Ascending aorta (tissue), 2 donors: Measurements from ENCODE around the gene TIMP3. TPM values are rescaled to one million over a fixed set of nuclear protein-coding genes. Genes with fewer than 3 reads are reported as not detected.

Experiments
- DNase-seq, 2 donors: peaks; one replicate each; pipeline ENCODE4 v3.0.0-alpha.2; 2019; ENCODE audit warnings: low spot score in 2 of 2
- H3K27ac ChIP-seq, 2 donors: fragments of 200-600 bp; sonication (generic); one replicate each; pipeline ENCODE4 v1.5.1; 2016 to 2017; ENCODE audit warnings: mild to moderate bottlenecking in 1 of 2
- H3K27me3 ChIP-seq: fragments of 200-600 bp; sonication (generic); one replicate; pipeline ENCODE4 v1.5.1; 2017
- H3K36me3 ChIP-seq, 2 donors: fragments of 200-600 bp; sonication (generic); one replicate each; pipeline ENCODE4 v1.5.1; 2016
- H3K4me1 ChIP-seq, 2 donors: fragments of 200-600 bp; sonication (generic); one replicate each; pipeline ENCODE4 v1.5.1; 2016 to 2017; ENCODE audit warnings: mild to moderate bottlenecking in 1 of 2
- H3K4me3 ChIP-seq, 2 donors: fragments of 200-600 bp; sonication (generic); one replicate each; pipeline ENCODE4 v1.5.1; 2016 to 2017; ENCODE audit warnings: mild to moderate bottlenecking in 1 of 2
- H3K9me3 ChIP-seq, 2 donors: fragments of 200-600 bp; sonication (generic); one replicate each; pipeline ENCODE4 v1.5.1; 2016
- intact Hi-C: fragments of 100-400 bp; cut with DNase I; formaldehyde crosslinking; loops from one replicate; pipeline ENCODE4 v1.15.1; 2023
- total RNA-seq: library from RNA; depleted of rRNA; stranded (reverse); fragments of >200 nt; gene quantifications from one replicate; pipeline ENCODE4 v1.1.0, GENCODE V29; 2016
- TF ChIP-seq, protein P1 (sequence below), 3 experiments: fragments of 200-600 bp in 2 of 3; fragments of 450-650 bp in 1 of 3; sonication (generic) in 2 of 3; IDR thresholded peaks; one replicate each; pipeline ENCODE4 v1.5.1; 2016 to 2019; ENCODE audit warnings: antibody characterized with exemption in 3 of 3, mild to moderate bottlenecking in 1 of 3, moderate library complexity in 1 of 3

Gene TIMP3
- total RNA-seq, 1 donor from 2014 or later: 394 TPM

DNA sequence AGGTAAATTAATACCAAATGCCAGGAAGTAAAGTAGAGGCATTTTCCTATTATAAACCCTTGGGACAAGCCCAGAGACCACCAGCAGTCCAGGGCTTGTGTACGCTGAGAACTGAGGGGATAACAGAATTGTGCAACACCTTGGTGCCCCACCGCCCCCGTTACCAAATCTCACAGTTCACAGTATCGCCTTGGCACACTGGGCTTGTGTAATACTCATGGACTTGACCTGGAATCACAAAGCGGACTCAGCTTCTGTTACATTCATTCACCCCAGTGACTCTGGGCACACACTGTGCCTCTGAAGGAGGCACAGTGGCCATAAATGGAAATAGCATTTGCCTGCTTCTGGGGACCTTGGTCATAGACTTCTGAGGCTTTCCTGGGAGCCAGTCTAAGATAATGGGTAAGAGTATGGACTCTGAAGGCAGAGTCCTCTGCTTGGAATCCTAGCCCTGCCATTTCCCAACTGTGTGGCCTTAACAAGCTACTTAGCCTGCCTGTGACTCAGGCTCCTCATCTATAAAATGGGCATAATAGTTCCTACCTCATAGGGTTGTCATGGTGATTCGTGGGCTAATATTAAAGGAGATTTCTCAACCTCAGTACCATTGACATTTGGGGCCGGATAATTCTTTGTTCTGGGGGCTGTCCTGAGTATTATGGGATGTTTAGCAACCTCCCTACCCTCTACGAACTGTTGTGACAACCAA, 53.7 kb downstream of the TIMP3 start:
- Histone ChIP-seq H3K27me3 (no peaks in the 10 kb centered on the region), H3K4me3 (no peak overlapping the region), H3K9me3 (no peaks in the 10 kb centered on the region), H3K4me1 (peaks cover 16 to 25% of the 10 kb centered on the region in 2 donors), H3K36me3 (peaks cover 33 to 35% of the 10 kb centered on the region in 2 donors), H3K27ac (no peak overlapping the region)
- TF ChIP-seq, protein P1, sequence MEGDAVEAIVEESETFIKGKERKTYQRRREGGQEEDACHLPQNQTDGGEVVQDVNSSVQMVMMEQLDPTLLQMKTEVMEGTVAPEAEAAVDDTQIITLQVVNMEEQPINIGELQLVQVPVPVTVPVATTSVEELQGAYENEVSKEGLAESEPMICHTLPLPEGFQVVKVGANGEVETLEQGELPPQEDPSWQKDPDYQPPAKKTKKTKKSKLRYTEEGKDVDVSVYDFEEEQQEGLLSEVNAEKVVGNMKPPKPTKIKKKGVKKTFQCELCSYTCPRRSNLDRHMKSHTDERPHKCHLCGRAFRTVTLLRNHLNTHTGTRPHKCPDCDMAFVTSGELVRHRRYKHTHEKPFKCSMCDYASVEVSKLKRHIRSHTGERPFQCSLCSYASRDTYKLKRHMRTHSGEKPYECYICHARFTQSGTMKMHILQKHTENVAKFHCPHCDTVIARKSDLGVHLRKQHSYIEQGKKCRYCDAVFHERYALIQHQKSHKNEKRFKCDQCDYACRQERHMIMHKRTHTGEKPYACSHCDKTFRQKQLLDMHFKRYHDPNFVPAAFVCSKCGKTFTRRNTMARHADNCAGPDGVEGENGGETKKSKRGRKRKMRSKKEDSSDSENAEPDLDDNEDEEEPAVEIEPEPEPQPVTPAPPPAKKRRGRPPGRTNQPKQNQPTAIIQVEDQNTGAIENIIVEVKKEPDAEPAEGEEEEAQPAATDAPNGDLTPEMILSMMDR (IDR thresholded peaks at IDR 0.05): no peak
- intact Hi-C loops: no loop called here
- no peak for DNase-seq

DNA sequence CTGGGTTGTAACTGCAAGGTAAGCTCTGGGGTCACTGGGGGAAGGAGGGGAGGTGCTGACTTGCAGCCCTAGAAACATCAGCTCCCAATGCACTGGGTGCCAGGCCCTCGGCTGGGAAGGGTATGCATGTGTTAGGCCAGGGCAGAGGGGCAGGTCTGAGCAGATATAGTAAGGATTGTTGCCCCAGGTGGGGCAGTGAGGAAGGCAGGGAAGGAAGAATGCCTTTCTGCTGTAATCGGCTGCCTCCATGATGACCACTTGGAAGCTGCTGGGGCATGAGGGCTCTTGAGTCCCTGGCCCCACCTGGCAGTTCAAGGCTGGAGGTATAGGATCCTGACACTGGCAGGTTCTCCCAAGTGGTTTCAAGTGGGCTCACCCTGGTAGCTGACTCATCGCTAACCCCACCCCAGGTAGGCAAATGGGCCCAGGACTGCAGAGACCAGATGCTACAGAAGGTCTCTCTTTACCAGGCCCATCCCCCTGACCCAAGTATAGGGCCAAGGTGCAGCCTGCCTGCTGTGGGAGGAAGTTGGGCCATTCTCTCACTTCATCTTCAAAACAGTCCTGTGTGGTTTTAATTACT, 56.7 kb downstream of the TIMP3 start:
- Histone ChIP-seq H3K27me3 (no peaks in the 10 kb centered on the region), H3K4me3 (no peak overlapping the region), H3K27ac (no peak overlapping the region), H3K4me1 (no peaks in the 10 kb centered on the region), H3K36me3 (peaks cover 37 to 57% of the 10 kb centered on the region in 2 donors), H3K9me3 (no peaks in the 10 kb centered on the region)
- no peak for DNase-seq
- TF ChIP-seq, protein P1 (IDR thresholded peaks at IDR 0.05): no peak
- intact Hi-C loops: no loop called here

DNA sequence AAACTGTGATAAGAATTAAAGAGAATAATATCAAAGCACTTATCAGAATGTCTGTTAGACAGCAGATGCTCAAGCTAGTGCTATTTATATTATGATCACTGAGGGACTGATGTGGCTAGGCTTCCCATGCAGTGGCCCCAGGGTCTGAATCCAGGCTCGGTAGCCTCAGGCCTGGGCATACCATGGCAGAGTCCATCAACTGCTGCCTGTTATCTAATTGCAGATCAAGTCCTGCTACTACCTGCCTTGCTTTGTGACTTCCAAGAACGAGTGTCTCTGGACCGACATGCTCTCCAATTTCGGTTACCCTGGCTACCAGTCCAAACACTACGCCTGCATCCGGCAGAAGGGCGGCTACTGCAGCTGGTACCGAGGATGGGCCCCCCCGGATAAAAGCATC, 57.5 kb downstream of the TIMP3 start:
- H3K27ac ChIP-seq: no peak overlapping the region
- H3K36me3 ChIP-seq: peaks cover 37 to 57% of the 10 kb centered on the region in 2 donors
- H3K4me1 ChIP-seq: no peaks in the 10 kb centered on the region
- no peaks in the 10 kb centered on the region for H3K9me3 ChIP-seq
- intact Hi-C loops: no loop called here
- TF ChIP-seq, protein P1 (IDR thresholded peaks at IDR 0.05): no peak
- H3K27me3 ChIP-seq: no peaks in the 10 kb centered on the region
- H3K4me3 ChIP-seq: no peak overlapping the region
- no peak for DNase-seq

DNA sequence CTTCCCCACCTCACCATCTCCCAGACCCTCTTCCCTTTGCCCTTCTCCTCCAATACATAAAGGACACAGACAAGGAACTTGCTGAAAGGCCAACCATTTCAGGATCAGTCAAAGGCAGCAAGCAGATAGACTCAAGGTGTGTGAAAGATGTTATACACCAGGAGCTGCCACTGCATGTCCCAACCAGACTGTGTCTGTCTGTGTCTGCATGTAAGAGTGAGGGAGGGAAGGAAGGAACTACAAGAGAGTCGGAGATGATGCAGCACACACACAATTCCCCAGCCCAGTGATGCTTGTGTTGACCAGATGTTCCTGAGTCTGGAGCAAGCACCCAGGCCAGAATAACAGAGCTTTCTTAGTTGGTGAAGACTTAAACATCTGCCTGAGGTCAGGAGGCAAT, 58.2 kb downstream of the TIMP3 start:
- Histone ChIP-seq H3K4me1 (no peaks in the 10 kb centered on the region), H3K27me3 (no peaks in the 10 kb centered on the region), H3K4me3 (no peak overlapping the region), H3K36me3 (peaks cover 37 to 57% of the 10 kb centered on the region in 2 donors), H3K9me3 (no peaks in the 10 kb centered on the region), H3K27ac (no peak overlapping the region)
- TF ChIP-seq, protein P1 (IDR thresholded peaks at IDR 0.05): no peak
- intact Hi-C loops: no loop called here
- DNase-seq: no peak

DNA sequence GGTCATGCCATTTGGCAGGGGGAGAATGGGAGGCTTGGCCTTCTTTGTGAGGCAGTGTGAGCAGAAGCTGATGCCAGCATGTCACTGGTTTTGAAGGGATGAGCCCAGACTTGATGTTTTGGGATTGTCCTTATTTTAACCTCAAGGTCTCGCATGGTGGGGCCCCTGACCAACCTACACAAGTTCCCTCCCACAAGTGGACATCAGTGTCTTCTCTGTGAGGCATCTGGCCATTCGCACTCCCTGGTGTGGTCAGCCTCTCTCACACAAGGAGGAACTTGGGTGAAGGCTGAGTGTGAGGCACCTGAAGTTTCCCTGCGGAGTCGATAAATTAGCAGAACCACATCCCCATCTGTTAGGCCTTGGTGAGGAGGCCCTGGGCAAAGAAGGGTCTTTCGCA, 59.8 kb downstream of the TIMP3 start:
- no peaks in the 10 kb centered on the region for H3K27me3 ChIP-seq
- no peak for DNase-seq
- H3K9me3 ChIP-seq: no peaks in the 10 kb centered on the region
- H3K4me3 ChIP-seq: no peak overlapping the region
- peaks cover 37 to 57% of the 10 kb centered on the region in 2 donors for H3K36me3 ChIP-seq
- intact Hi-C loops: no loop called here
- no peak overlapping the region for H3K27ac ChIP-seq
- H3K4me1 ChIP-seq: no peaks in the 10 kb centered on the region
- TF ChIP-seq, protein P1 (IDR thresholded peaks at IDR 0.05): no peak
